ENCODE measurements around the gene ARHGEF7.

The ARHGEF7 gene

DNA sequence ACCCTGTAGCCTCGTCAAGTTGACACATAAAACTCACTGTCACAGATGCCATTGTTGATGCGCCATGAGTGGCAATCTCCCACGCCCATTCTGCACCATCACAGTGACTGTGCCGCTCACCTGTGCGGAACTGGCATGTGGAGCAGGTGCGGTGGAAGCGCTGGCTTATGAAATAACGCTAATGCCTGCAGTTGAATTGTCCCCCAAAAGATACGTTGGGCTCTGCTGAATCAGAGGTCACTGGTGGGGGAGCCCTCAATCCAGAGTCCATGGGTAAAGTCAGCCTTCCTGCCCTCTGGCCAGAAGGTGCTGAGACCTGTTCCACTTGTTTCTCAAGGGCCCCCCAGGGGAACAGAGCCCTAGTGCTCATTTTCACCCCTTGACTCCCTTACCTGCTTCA, 2.9 kb upstream of the ARHGEF7 start:
- DNase-seq = no peak

DNA sequence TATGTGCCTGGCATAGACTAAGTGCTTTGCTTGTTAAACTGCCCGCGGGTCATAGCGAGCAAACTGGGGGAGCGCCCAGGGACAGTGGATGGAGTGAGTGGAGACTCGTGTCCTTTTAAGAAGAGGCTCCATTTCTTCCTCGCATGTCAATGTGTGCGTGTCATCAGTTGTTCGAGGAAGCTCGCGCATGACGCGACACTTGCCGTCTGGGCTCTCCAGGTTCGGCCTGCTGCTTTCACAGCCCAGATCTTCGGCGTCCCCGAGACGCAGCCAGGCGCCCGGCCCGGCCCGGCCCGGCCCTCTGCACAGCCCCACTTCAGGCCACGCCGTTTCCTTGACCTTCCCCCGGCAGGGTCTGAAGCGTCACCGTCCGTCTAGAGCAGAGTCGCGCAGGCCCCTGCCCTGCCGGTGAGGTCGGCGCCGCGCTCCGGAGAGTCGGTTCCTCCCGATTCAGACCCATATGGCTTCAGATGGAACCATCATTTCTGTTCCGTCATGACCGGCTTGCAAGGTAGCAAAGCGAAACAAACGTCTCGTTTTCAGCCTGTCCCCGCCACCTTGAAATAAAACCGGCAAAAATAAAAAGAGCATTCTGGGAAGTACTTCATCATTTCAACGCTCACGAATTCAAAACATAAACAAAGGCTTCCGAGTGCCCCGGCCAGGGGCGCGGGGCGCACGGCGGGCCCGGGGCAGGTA, 599 bp upstream of the ARHGEF7 start:
- peak in 4 of 6 experiments; percentile 6 to 45 (median 32) for DNase-seq

DNA sequence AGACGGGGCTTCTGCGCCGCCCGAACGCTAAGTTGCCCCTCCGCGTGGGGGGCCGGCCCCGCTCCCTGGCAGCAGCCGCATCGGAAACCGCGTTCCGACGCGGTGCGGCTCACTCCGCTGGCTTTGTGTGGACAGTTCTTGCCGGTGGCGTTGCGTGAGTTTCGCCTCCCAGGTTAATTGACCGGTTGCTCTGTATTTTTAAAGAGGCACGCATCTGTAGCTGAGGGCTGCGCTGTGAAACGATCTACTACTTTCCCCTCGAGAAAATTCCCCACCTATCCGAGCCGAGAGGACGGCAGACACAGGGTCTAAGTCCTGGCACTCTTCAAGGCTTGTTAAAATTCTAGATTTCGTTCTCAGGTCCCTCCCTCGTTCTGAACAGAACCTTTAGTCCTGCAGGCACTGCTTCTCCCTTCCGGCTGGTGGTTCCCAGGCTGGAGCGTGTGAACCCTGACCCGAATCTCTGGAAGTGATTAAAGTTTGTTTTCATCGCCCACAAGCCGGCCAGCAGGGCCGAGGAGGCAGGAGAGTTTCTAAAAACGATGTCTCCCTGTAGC, 933 bp downstream of the ARHGEF7 start:
- peak in 2 of 6 experiments; percentile 7 to 13 for DNase-seq

DNA sequence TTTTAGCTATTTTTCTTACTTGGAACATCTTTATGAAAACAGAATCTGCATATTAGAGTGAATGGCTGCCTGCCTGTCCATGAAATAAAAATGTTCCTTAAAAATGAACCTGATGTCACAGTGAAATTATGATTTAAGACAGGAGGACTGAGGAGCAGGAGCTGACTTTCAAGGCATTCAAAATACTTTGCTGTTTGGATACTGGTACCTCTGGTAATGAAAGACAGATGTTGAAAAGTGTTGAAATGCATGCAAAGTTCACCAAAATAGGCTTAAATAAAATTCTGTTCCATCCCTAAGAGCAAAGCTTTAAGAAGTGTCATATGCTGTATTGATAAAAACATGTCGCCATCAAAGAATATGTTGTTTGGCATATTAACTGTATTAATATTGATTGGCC, 1.7 kb downstream of the ARHGEF7 start:
- no peak for DNase-seq

DNA sequence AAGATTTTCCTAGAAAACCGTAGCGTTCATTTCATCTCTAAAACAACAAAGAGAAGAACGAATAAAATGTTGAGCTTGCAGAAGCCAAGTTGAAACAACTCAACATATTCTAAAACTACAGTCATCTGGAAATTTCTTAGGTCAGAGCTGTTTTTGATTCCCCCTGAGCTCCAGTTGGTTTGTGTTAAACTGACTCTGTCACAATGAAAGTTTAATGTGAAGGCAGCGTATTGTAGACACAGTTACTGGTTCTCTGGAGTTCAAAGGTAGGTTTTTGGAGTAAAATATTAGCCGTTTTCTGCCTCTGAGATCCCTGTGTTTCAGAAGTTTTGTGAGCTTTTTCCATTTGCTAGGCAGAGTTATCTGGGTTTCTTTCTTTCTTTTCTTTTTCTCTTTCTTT, 2.2 kb downstream of the ARHGEF7 start:
- no peak for DNase-seq

DNA sequence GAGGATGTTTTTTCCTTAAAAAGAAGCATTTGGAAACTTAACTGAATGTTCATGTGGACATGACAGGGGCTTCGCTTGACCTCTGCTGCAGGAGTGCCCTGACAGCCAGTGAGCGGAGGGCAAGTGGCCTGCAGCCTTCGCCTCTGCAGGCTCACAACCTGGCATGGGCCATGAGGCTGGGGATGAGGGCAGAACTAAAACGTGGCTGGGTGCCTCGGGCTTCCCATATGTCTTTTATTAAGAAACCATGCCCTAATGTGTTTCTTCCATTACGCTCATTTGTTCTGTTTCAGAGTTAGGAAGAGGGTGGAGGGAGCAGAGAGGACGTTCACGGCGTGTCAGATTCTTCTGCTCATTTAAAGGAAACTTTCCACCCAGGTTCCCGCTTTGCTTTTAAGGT, 2.9 kb downstream of the ARHGEF7 start:
- no peak for DNase-seq

DNA sequence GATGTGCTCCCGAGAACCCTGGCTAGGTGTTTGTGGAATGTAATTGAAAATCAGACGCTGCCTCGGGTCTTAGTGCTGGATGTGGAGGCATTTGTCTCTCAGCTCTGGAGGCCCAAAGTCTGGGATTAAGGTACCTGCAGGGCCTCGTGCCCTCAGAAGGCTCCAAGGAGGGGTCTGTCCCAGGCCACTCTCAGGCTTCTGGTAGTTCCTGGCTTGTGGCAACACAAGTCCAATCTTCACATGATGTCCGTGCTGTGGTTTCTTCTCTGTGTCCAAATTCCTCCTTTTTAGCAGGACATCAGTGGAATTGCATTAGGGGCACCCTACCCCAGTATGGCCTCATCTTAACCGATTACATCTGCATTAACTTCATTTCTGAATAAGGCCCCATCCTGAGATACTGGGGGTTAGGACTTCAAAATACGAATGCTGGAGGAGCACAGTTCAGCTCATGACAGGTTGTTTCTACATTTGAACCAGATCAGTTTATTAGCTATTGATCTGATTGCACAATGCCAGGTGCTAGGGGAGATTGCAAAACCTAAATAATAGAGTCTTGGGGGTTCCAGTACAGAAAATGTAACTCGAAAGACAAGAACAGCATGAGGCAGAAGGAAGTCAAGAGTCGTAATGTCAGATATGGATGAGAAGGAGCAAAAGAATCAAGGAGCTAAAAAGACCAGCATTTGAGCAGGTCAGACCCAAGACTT, 3.9 kb downstream of the ARHGEF7 start:
- no peak for DNase-seq

DNA sequence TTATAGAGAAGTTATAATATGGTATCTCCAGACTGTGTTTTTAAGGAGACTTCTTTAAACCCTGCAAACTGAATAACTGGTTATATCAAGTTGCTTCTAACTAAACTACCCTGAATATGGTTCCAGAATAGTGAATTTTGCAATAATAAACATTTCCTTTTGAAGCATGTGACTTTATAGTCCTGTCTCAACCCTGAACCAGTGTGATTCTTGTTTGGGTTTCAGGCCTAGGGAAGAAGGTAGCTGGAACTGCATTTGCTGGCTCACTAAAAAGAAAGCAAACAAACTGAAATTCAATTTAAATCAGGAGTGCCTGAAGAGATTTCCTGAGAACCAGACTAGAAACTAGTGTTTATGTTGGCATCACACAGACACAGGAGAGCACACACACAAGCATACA, 4.9 kb downstream of the ARHGEF7 start:
- no peak for DNase-seq

DNA sequence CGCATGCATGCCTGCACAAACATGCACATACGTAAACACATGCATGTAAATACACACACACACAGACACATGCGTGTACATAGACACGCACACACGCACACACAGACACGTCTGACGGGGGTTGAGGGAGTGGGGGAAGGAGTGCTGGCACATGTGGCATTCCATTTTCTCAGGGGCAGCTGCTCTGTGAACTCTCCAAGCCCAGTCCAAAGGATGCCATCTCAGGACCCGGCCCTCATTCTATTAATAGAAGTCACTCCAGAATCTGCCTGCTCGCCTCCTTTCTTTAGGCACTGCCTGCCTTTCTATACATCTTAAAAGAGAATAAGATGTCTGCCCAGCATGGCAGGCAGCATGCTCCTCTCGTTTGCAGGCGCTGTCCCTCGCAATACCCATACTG, 5.3 kb downstream of the ARHGEF7 start:
- DNase-seq = no peak

DNA sequence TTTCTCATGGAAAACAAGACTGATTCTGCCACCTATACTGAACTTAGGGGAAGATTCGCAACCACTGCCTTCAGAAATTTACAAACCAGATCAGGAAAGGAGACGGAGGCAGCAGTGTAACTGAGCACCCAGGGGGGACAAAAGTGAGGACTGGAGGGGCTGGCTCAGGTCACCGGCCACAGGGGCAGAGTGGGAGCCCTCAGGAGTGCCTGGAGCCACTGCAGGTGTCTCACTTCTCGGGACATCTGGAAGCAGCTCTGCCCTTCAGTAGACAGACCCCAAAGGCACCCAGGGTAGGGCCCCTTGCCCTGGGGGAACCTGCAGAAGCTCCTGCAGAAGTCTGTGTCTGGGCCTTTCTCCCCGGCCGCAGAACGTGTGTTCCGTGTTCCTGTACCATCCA, 5.8 kb downstream of the ARHGEF7 start:
- no peak for DNase-seq

DNA sequence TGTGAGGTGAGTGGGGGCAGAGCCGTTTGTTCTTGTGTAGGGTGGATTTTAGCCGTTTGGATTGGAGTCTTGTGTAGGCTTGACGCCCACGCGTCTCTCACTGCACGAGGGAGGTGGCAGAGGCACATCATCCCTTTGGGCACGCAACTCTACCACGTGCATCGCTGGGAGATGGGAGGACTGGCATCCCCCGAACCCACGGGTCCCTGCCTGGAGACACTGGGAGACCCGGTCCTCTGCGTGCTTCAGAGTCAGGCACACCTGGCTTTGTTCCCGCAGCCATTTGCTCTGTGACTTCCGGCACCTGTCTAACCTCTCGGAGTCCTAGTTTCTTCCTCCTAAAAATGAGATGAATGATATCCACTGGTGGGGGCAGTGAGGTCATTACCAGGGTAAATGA, 6.4 kb downstream of the ARHGEF7 start:
- DNase-seq = no peak

DNA sequence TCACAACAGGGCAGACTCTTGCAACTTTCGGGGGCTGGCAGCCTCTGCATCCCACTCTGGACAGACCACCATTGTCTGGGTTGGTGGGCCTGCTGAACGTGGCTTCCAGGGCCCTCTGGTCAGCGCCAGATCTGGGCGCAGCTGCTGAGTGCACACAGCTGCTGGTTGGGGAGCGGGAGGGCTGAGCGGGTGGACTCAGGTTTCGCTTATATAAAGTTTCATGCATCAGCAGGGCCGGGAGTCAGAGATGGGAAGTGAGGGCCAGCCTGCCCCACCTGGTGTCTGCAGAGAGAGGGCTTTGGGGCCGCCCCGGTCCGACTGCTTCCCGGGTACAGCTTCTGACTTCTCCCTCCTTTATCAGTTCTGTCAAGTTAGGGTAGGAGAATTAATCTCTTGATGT, 6.9 kb downstream of the ARHGEF7 start:
- no peak for DNase-seq

DNA sequence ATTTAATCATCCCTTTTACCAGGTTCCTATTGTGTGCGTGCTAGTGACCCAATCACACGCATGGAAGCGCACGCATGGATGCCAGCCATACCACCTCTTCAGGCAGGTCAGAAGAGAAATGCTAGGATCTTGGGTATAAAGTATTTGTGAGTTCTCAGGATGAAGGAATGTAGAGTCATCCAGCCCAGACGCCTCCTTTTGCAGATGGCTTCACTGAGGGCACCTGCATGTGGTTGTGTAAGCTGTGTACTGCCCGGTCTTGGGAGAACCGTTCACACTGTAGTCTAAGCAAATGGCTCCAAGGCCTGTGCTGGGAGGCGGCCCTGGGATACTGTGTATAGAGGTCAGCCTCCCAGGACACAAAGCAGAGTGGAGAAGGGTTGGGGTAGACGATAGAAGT, 7.5 kb downstream of the ARHGEF7 start:
- no peak for DNase-seq

DNA sequence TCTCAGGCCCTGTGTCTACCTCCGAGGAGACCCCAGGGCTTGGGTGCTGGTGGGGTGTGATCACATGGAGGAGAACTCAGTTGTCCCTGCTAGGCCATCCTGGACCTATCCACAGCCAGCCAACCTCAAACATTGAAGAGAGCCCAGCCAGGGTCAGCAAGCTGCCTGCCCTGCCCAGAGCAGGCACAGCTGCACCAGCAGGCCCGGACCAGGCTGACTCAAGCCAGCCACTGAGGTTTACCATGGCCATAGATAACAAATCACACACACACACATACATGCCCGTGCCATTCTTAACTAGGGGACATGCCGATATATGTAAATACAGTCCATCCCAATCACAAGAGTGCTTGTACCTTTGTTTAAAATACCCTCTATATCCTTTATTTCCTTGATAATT, 8.1 kb downstream of the ARHGEF7 start:
- DNase-seq = no peak

DNA sequence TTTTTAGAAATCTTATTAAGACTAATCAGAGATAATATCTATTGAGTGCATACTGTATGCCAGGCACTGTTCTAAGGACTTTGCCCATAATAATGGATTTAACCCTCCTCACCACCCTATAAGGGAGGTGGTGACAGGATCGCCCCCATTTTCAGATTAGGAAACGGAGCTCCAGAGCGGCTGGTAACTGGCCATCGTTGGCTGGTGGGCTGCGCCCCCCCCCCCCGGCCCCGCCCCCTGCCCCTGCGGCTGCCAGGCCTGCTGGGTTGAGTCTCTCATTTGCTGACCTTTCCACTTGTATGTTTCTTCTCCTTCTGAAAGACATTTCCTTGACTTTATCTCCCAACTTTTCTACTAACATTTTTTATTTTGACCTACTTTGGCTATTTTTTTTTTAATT, 8.5 kb downstream of the ARHGEF7 start:
- DNase-seq = no peak

DNA sequence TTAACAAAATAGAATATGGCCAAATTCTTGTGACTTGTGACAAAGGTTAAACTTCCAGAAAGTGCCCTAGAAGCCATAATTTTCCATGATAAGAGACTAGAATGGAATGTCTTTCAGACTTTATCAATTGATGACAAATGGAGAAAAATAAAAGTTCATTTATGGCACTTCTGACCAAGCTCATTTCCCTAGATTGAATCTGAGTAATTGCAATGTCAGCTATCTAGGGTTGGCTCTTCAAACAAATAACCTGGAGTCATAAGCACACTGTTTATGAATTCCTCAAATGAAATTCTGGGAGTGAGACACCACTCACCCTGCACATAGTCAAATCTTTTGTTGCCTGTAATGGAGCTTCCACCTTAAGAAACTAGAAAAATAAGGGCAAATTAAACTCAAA, 11.4 kb downstream of the ARHGEF7 start:
- DNase-seq = no peak

DNA sequence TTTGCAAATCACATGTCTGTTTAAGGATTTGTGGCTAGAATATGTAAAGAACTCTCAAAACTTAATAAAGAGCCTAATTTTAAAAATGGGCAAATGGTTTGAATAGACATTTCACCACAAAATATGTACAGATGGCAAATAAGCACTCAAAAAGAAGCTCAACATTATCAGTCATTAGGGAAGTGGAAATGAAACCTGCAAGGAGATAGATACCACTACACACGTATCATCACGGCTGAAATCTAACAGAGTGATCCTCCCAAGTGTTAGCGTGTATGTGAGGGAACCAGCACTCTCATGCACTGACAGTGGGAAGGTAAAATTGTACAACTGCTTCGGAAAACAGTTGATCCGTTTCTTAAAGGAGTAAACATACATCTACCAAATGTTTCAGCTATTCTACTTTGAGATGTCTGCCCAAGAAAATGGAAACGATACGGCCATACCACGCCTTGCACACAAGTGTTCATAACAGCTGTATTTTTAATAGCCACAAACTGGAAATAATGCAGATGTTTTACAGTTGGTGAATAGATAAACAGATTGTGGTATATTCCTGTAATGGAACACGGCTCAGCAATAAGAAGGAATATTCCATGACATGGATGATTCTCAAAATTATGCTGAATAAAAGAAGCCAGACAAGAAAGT, 14.5 kb downstream of the ARHGEF7 start:
- DNase-seq = no peak

DNA sequence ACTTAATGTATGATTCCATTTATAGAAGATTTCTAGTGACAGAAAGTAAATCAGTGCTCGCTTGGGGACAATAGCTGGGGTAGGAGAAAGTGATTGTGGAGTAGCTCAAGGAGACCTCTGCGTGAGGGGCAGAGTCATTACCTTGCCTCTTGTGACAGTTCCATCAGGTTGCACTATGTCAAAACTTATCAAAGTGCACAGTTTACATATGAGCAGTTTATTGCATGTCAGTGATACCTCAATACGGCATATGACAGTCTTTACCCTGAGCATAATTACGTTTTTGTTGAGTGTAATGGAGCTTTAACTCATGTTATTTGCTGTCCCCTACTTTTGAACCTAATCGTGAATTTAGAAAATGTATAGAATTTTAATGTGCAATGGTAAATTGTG, 15.0 kb downstream of the ARHGEF7 start:
- no peak for DNase-seq

DNA sequence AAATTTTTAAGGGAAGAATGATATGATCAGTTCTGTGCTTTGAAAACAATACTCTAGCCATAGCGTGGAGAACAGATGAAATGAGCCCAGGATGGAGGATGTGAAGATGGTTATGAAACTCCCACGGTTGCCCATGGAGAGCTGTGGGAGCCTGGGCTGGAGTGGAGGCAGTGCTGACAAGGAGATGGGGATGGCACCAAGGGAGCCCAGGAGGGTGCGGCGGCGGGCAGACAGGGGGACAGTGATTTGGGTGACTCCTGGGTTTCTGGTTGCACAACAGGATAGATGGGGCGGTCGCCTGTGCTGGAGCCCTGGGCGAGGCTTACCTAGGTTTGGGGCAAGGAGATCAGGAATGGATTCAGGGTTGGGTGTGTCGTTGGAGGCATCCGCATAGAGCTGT, 15.9 kb downstream of the ARHGEF7 start:
- DNase-seq = no peak

DNA sequence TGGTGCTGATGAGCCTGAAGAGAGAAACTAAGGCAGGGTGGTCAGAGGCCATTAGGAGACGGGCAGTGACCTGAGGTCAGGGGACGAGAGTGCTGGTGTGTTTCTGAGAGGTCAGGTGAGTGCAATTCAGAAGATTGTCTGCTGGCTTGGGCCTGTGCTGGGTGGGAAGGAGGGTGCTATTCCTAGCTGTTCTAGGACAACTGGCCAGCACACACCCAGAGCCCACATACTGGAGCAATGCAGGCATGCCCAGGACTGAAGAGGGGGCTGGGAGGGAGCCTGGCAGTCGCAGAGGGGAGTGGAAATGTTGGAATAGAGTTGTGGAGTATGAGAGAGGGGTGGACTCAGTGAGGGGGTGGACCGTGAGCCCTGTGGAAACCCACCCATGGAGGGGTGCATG, 16.5 kb downstream of the ARHGEF7 start:
- no peak for DNase-seq

DNA sequence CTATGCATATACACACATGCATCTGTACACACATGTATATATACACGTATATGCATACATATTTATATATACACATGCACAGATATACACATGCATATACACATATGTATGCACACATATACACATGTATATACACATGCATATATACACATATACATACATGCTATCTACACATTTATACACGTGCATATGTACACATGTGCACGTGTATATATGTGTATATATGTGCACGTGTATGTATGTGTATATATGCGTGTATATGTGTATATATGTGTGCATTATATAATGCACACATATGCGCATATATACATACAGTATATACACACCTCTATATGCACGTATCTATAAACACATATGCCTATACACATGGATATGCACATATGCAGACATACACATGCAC, 17.8 kb downstream of the ARHGEF7 start:
- DNase-seq = no peak

DNA sequence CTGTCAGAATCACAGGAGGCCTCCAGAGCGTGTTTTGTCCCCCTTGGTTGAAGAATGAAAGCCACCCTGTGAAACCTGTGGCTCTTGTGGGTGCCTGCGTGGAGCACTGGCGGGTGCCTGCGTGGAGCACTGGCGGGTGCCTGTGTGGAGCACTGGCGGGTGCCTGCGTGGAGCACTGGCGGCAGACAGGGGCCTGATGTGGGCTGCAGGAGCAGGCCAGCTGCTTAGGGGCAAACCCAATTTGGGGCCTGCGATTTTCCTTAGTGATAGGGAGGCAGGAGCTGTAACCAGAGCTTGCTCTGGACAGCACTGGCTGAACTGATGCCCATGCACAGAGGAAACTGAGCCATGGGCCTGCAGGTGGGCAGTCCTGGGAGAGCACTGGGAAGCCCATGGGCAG, 24.3 kb downstream of the ARHGEF7 start:
- no peak for DNase-seq

DNA sequence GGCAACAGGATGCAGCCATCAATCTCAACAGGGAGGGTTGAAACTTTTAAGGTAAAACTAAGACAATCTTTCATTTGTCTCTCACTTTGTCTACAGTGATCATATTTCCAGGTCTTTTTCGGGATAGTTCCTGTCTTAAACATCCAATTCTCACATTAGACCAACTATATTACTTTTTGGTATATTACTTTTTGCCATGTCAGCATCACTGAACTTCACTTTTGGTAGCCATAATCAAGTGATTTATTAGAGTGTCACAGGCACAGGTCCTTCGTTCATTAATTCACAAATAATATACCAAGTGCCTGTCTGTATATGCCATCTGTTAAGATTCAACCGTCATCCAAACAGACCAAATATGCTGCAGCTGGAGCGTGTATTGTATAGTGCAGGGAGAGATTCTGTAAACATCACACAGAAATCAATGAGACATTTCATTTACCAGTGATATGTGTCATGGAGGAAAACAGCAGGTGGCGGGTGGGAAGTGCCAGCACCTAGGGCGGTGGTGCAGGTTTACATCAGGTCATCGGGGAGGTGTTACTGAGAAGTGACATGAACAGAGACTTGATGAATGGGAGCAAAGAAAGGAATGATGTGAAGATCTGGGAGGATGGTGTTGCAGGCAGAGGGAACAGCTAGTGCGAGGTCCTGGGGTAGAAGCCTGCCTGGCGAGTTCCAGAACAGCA, 24.9 kb downstream of the ARHGEF7 start:
- no peak for DNase-seq

All from stimulated activated naive CD4-positive, alpha-beta T cell (primary cell).